NCI-H446 (cell line): ENCODE results near the gene RIMBP3B.
"Not testable (repeated sequence)": the region's sequence is repeated elsewhere in the genome, so short reads cannot be mapped to it uniquely, and the experiment has no call there.

Experiments used
- DNase-seq, 2 experiments: peaks; one replicate each; lab custom pipeline; 2025; lab: John Stamatoyannopoulos, UW

Gene RIMBP3B

DNA sequence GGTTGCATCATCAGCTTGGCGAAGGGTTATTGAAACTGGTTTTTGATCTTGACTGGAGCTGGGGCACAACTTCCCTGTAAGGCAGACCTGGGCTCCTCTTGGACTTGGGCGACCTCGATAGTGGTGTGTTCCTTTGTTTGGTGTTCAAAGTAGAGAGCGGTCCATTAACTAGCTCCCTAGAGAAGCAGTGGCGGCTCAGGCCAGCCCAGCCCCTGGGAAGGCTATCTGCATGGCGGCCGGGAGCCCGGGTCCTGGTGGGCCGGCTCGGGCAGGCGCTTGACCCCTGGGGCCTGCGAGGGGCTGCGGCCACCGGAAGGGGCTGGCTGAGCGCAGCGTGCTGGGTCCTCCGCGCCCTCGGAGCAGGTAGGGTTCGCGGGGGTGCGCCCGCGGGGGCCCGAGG is 32.8 kb downstream of the RIMBP3B start:
- not testable (repeated sequence) for DNase-seq

DNA sequence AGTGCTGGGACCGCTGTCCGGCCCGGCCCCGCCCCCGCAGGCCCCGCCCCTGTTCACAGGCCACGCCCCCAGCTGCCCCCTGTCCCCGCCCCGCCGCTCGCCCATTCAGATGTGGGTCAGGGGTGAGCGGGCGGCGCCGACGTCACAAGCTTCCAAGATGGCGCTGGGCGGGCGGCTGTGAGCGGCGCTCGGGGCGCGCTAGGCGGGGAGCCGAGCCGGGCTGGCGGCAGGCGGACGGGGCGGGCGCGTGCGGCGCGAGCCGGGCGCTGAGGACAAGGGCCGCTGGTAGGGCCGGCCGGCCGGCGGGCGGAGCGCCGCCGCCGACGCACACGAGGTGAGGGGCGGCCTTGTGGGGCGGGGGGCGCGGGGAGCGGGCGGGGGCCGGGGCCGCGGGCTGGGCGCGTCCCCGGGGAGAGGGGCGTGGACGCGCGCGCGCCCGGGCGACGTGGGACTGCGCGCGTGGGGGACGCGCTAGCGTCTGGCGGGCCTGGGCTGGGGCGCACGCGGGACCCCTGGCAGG is 33.7 kb downstream of the RIMBP3B start, which contains the start of gene HIC2:
TSS of gene HIC2 (plus strand) at position 145 of the 520 bp plus-strand sequence. CDS start 25,461 bp downstream, outside the sequence.
- not testable (repeated sequence) for DNase-seq

DNA sequence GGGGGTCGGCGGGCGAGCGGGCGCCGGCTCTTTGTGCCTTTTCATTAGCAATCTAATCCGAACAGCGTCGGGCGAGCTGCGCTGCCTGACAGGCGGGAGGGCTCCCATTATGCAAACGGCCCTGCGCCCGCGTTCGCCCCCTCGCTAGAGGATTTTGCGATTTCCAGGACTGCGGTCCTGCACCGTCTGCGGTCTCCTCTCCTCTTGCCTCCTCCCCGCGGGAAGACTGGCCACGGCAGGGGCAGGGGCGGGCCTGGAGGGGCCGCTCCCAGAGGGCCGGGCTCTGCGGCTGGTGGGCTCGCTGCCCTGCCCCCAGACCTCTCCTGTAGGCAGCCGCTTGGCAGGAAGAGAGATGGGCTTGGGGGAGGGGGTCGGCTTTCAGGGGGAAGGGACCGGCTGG is 34.3 kb downstream of the RIMBP3B start:
- DNase-seq: not testable (repeated sequence)

DNA sequence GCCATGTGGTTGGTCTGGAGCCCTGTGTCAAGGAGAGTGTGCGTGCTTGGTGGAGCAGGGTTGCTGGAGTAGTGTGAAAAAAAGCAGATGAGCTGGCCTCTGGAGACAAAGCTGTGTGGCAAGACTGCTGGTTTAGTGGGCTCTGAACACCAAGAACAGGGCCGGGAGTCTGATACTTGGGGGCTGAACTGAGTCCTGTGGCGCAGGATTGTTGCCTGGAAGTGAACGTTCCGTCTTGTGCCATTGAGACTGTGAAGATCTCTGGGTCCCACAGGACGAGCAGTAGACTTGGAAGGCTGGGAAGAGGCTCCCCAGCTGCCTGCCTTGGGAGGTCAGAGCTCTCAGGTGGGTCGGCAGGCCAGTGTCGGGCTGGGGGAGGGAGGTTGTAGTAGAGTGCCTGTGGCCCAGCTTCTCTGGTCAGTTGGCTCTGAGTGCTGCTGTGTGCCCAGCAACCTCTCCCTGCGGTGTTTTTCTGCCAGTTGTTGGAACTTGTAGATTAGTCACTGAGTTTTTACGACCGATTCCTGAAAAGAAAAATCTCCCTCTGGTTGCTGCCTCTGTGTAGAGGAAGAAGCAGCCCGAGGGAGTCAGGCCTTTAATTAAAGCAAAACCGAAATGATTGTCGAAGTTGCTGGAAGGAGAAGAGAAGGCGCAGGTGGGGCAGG is 35.6 kb downstream of the RIMBP3B start:
- not testable (repeated sequence) for DNase-seq

- not testable (repeated sequence) for DNase-seq
These were observed 36.7 kb downstream of the RIMBP3B start for GRCh38 chr22:21420180-21420763.

- not testable (repeated sequence) for DNase-seq
These were observed 40.6 kb downstream of the RIMBP3B start for GRCh38 chr22:21424084-21424709.

GRCh38 chr22:21434378-21435233 is 51.1 kb downstream of the RIMBP3B start:
- not testable (repeated sequence) for DNase-seq

DNA sequence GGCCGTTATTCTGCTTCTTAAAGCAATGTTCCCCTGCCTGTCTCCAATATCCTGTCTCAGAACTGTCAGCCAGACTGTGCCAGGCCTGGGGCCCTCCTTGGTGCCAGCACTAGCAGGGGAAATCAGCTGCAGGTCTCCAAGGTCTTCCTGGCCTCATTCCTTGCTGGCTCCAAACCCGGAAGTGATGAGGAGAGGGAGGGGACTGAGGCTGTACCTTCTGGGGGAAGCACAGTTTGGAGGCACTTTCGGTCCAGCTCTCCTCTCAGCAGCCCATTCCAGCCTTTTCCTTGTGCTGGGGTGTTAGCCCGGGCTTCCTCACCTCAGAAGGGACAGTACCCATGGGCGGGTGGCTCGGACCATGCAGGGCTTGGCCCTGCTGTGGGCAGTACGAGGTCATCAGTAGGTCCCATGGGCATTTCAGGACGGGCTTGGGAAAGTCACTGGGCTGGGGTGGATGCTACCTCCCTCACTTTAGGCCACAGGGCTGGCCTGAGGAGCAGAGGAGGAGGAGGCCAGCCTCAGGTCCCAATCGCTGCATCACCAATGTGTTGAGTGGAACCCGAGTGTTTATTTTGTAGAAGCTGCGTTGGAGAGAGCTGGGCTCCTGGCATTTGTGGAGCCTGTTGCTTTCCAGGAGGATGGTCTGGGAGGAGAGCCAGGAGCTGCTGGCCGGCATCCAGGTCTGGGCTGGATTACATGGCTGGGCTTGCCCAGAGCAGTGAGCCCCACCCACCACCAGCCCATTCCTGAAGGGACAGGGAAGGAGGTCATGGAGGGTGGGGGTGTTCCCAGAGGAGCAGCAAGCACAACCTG is 52.7 kb downstream of the RIMBP3B start:
- not testable (repeated sequence) for DNase-seq

GRCh38 chr22:21438013-21438412 is 54.5 kb downstream of the RIMBP3B start:
- not testable (repeated sequence) for DNase-seq
